HG02763 (cell line): Measurements from ENCODE around the gene IGSF21.

Experiments used
- ATAC-seq: cut with Tn5 transposase; IDR thresholded peaks from one replicate; pipeline ENCODE4 v1.9.1; 2021; ENCODE audit warnings: mild to moderate bottlenecking, moderate library complexity; ENCODE audit not compliant: unreplicated experiment

IGSF21 gene

GRCh38 chr1:18387307-18387706 lies 279.7 kb downstream of the IGSF21 start:
- no peak for ATAC-seq

GRCh38 chr1:18390953-18391352 lies 283.4 kb downstream of the IGSF21 start:
- no peak for ATAC-seq

GRCh38 chr1:18394563-18395156 lies 287.1 kb downstream of the IGSF21 start:
- no peak for ATAC-seq

GRCh38 chr1:18396247-18396980 lies 288.8 kb downstream of the IGSF21 start:
- no peak for ATAC-seq

GRCh38 chr1:18397641-18398040 lies 290.0 kb downstream of the IGSF21 start:
- no peak for ATAC-seq

- ATAC-seq: no peak
Observed at GRCh38 chr1:18398791-18399530, 291.4 kb downstream of the IGSF21 start.

- no peak for ATAC-seq
Observed at GRCh38 chr1:18400347-18401102, 292.9 kb downstream of the IGSF21 start.

- no peak for ATAC-seq
Observed at GRCh38 chr1:18401921-18402320, 294.3 kb downstream of the IGSF21 start.

- ATAC-seq: no peak
Observed at GRCh38 chr1:18404460-18404859, 296.9 kb downstream of the IGSF21 start.

- no peak for ATAC-seq
Observed at GRCh38 chr1:18407166-18408045, 299.8 kb downstream of the IGSF21 start.

- no peak for ATAC-seq
Observed at GRCh38 chr1:18408656-18409370, 301.2 kb downstream of the IGSF21 start.

- ATAC-seq: no peak
Observed at GRCh38 chr1:18409609-18410237, 302.1 kb downstream of the IGSF21 start.

- no peak for ATAC-seq
Observed at GRCh38 chr1:18410407-18410806, 302.8 kb downstream of the IGSF21 start.

GRCh38 chr1:18411321-18411720 lies 303.7 kb downstream of the IGSF21 start:
- ATAC-seq: no peak

GRCh38 chr1:18411820-18412641 lies 304.4 kb downstream of the IGSF21 start:
- no peak for ATAC-seq

- no peak for ATAC-seq
Observed at GRCh38 chr1:18412882-18413353, 305.3 kb downstream of the IGSF21 start.

- ATAC-seq: no peak
Observed at GRCh38 chr1:18413541-18414305, 306.1 kb downstream of the IGSF21 start.
